Measurements from ENCODE around the gene H1-8.

The H1-8 gene

GRCh38 chr3:129559565-129560079, 16.6 kb downstream of the H1-8 start:
- H3K4me2 ChIP-seq (ENCODE audit: low read length), result peak overlapping the region; percentile 64
- H3K4me1 ChIP-seq (ENCODE audit: control insufficient read depth, insufficient read depth, low read length), result peaks cover 74% of the 10 kb centered on the region
- H3K9me3 ChIP-seq (replicated peaks; ENCODE audit: low read length), result no peaks in the 10 kb centered on the region
- peak overlapping the region; percentile 68 for H3K4me3 ChIP-seq (ENCODE audit: low read length)
- peak overlapping the region; percentile 70 for H3K9ac ChIP-seq (ENCODE audit: low read depth, low read length)
- H3K36me3 ChIP-seq (ENCODE audit: insufficient read depth, low read length), result peaks cover 55% of the 10 kb centered on the region
- H3K27me3 ChIP-seq (ENCODE audit: control insufficient read depth, insufficient read depth, low read length), result no peaks in the 10 kb centered on the region

GRCh38 chr3:129560269-129560787, 17.4 kb downstream of the H1-8 start:
- Histone ChIP-seq H3K4me3 (ENCODE audit: low read length) (peak overlapping the region; percentile 68), H3K9ac (ENCODE audit: low read depth, low read length) (peak overlapping the region; percentile 70), H3K27me3 (ENCODE audit: control insufficient read depth, insufficient read depth, low read length) (no peaks in the 10 kb centered on the region), H3K4me2 (ENCODE audit: low read length) (peak overlapping the region; percentile 64), H3K9me3 (replicated peaks; ENCODE audit: low read length) (no peaks in the 10 kb centered on the region), H3K36me3 (ENCODE audit: insufficient read depth, low read length) (peaks cover 61% of the 10 kb centered on the region), H3K4me1 (ENCODE audit: control insufficient read depth, insufficient read depth, low read length) (peaks cover 77% of the 10 kb centered on the region)

DNA sequence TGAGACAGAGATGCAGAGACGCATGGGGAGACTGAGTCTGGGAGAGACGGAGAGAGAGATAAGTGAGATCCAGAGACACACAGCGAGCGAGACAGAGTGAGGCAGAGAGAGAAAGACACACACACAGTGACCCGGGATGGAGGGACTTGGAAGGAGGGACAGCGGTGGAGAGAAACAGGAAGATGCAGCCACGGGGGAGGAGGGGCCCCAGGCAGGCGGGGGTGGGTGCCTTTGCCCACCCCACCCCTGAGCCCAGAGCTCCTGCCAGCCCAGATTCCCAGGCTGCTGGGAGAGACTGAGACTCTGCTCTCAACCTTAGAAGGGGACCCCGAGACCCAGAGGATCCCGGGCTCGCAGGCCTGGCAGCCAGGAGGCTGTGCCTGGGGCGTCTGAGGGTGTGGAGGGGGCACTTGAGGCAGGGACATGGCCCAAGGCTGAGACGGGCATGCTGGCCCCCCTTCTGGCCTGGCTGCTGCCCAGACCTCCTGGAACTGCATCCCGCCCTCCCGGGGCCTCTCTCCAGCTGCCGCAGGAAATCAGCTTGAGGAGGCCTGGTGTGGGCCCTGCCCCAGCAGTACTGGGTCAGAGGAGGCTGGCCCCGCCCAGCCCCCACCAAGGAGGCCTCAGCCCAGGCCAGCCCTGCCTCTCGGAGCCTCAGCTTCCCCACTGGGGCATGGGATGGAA, 18.1 kb downstream of the H1-8 start:
- Histone ChIP-seq H3K36me3 (ENCODE audit: insufficient read depth, low read length) (peaks cover 60% of the 10 kb centered on the region), H3K27me3 (ENCODE audit: control insufficient read depth, insufficient read depth, low read length) (no peaks in the 10 kb centered on the region), H3K4me3 (ENCODE audit: low read length) (peak overlapping the region; percentile 68), H3K4me1 (ENCODE audit: control insufficient read depth, insufficient read depth, low read length) (peaks cover 71% of the 10 kb centered on the region), H3K9ac (ENCODE audit: low read depth, low read length) (peak overlapping the region; percentile 70), H3K9me3 (replicated peaks; ENCODE audit: low read length) (no peaks in the 10 kb centered on the region), H3K4me2 (ENCODE audit: low read length) (peak overlapping the region; percentile 64)

- H3K4me2 ChIP-seq (ENCODE audit: low read length), result peak overlapping the region; percentile 64
- no peaks in the 10 kb centered on the region for H3K9me3 ChIP-seq (replicated peaks; ENCODE audit: low read length)
- peaks cover 64% of the 10 kb centered on the region for H3K4me1 ChIP-seq (ENCODE audit: control insufficient read depth, insufficient read depth, low read length)
- no peaks in the 10 kb centered on the region for H3K27me3 ChIP-seq (ENCODE audit: control insufficient read depth, insufficient read depth, low read length)
- H3K9ac ChIP-seq (ENCODE audit: low read depth, low read length), result peak overlapping the region; percentile 70
- H3K36me3 ChIP-seq (ENCODE audit: insufficient read depth, low read length), result peaks cover 60% of the 10 kb centered on the region
- no peak overlapping the region for H3K4me3 ChIP-seq (ENCODE audit: low read length)
Measured at GRCh38 chr3:129561619-129562248, 18.8 kb downstream of the H1-8 start.

- no peaks in the 10 kb centered on the region for H3K9me3 ChIP-seq (replicated peaks; ENCODE audit: low read length)
- no peaks in the 10 kb centered on the region for H3K27me3 ChIP-seq (ENCODE audit: control insufficient read depth, insufficient read depth, low read length)
- no peak overlapping the region for H3K4me2 ChIP-seq (ENCODE audit: low read length)
- no peak overlapping the region for H3K4me3 ChIP-seq (ENCODE audit: low read length)
- H3K36me3 ChIP-seq (ENCODE audit: insufficient read depth, low read length), result peaks cover 62% of the 10 kb centered on the region
- H3K4me1 ChIP-seq (ENCODE audit: control insufficient read depth, insufficient read depth, low read length), result peaks cover 54% of the 10 kb centered on the region
- no peak overlapping the region for H3K9ac ChIP-seq (ENCODE audit: low read depth, low read length)
Measured at GRCh38 chr3:129562803-129563202, 19.8 kb downstream of the H1-8 start.

DNA sequence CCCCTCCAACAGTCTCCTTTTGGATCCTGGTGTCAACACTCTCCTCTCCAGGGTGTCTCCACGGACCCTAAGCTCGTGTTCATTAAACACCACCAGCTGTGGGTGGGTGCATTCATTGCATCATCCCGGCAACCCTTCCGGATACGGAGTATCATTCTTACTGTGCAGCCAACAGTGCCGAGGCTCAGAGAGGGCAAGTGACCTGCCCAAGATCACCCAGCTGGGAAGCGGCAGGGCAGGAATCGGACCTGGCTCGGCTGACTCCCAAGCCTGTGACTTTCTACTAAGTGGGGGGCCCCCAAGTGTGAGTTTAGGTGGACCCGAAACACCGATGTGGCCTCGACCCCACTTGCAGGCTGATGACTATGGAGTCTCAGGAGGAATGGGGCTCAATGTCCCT, 20.4 kb downstream of the H1-8 start:
- Histone ChIP-seq H3K4me2 (ENCODE audit: low read length) (no peak overlapping the region), H3K4me3 (ENCODE audit: low read length) (no peak overlapping the region), H3K9me3 (replicated peaks; ENCODE audit: low read length) (no peaks in the 10 kb centered on the region), H3K36me3 (ENCODE audit: insufficient read depth, low read length) (peaks cover 57% of the 10 kb centered on the region), H3K4me1 (ENCODE audit: control insufficient read depth, insufficient read depth, low read length) (peaks cover 48% of the 10 kb centered on the region), H3K27me3 (ENCODE audit: control insufficient read depth, insufficient read depth, low read length) (no peaks in the 10 kb centered on the region), H3K9ac (ENCODE audit: low read depth, low read length) (no peak overlapping the region)

- no peak overlapping the region for H3K4me3 ChIP-seq (ENCODE audit: low read length)
- H3K36me3 ChIP-seq (ENCODE audit: insufficient read depth, low read length), result peaks cover 55% of the 10 kb centered on the region
- H3K4me1 ChIP-seq (ENCODE audit: control insufficient read depth, insufficient read depth, low read length), result peaks cover 42% of the 10 kb centered on the region
- H3K27me3 ChIP-seq (ENCODE audit: control insufficient read depth, insufficient read depth, low read length), result no peaks in the 10 kb centered on the region
- H3K9me3 ChIP-seq (replicated peaks; ENCODE audit: low read length), result no peaks in the 10 kb centered on the region
- no peak overlapping the region for H3K4me2 ChIP-seq (ENCODE audit: low read length)
- no peak overlapping the region for H3K9ac ChIP-seq (ENCODE audit: low read depth, low read length)
Measured at GRCh38 chr3:129563850-129564535, 21.0 kb downstream of the H1-8 start.

DNA sequence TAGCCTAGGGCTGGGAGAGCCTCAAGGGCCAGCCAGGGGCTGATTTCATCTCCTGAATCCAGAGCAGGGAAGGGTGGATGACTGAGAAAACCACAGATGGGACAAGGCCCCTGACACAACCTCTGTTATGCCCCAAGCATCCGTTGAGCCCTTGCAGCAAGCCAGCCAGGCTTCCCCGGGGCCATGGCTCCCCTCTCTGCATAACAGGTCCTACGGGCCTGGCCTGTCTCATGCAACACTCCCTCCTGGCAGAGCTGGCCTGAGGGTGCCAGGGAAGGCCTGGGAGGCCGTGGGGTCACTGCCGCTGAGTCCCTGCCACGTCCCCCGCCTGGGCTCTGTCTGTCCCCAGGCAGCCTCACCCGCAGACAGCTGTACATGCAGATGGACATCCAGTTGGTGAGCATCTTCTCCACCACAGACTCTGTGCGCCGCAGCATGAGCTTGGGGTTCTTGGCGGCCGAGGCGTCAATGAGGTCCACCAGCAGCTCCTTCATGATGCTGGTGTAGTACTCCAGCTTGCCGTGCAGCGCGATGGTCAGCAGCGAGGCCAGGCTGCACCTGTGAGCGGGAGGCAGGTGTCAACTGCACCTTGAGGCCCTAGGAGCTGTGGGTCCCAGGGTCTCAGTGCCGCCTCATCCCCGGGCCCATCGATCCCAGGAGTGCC, 22.1 kb downstream of the H1-8 start:
- Histone ChIP-seq H3K36me3 (ENCODE audit: insufficient read depth, low read length) (peaks cover 53% of the 10 kb centered on the region), H3K4me3 (ENCODE audit: low read length) (no peak overlapping the region), H3K9ac (ENCODE audit: low read depth, low read length) (no peak overlapping the region)

DNA sequence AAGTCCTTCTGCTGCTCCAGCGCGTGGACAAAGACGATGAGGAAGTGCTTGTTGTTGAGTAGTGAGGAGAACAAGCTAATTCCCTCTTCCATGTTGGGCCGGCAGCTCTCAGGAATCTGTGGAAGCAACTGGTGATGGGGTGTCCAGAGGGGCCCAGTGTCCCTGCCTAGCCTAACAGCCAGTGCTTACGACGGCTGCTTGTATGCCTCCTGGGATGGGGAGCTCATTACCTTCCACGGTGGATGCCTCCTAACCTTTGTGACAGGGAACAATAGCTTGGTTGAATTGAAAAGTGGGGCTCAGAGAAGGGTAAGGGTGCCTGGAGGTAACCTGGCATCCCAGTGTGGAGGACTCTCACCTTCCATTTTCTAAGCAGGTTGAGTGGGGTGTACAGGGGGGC, 22.9 kb downstream of the H1-8 start:
- H3K4me3 ChIP-seq (ENCODE audit: low read length), result no peak overlapping the region

More for the DNA sequence above, 22.1 kb downstream of the H1-8 start:
- Histone ChIP-seq H3K27me3 (ENCODE audit: control insufficient read depth, insufficient read depth, low read length) (no peaks in the 10 kb centered on the region), H3K9me3 (replicated peaks; ENCODE audit: low read length) (no peaks in the 10 kb centered on the region), H3K4me2 (ENCODE audit: low read length) (no peak overlapping the region), H3K4me1 (ENCODE audit: control insufficient read depth, insufficient read depth, low read length) (peaks cover 31% of the 10 kb centered on the region)

GRCh38 chr3:129567176-129567705, 24.3 kb downstream of the H1-8 start:
- no peaks in the 10 kb centered on the region for H3K27me3 ChIP-seq (ENCODE audit: control insufficient read depth, insufficient read depth, low read length)
- H3K4me3 ChIP-seq (ENCODE audit: low read length), result no peak overlapping the region
- H3K4me1 ChIP-seq (ENCODE audit: control insufficient read depth, insufficient read depth, low read length), result peaks cover 14% of the 10 kb centered on the region
- H3K9ac ChIP-seq (ENCODE audit: low read depth, low read length), result no peak overlapping the region
- no peak overlapping the region for H3K4me2 ChIP-seq (ENCODE audit: low read length)
- no peaks in the 10 kb centered on the region for H3K9me3 ChIP-seq (replicated peaks; ENCODE audit: low read length)
- H3K36me3 ChIP-seq (ENCODE audit: insufficient read depth, low read length), result peaks cover 68% of the 10 kb centered on the region

More for the DNA sequence above, 22.9 kb downstream of the H1-8 start:
- Histone ChIP-seq H3K4me2 (ENCODE audit: low read length) (no peak overlapping the region), H3K36me3 (ENCODE audit: insufficient read depth, low read length) (peaks cover 59% of the 10 kb centered on the region), H3K9ac (ENCODE audit: low read depth, low read length) (no peak overlapping the region), H3K27me3 (ENCODE audit: control insufficient read depth, insufficient read depth, low read length) (no peaks in the 10 kb centered on the region), H3K9me3 (replicated peaks; ENCODE audit: low read length) (no peaks in the 10 kb centered on the region), H3K4me1 (ENCODE audit: control insufficient read depth, insufficient read depth, low read length) (peaks cover 23% of the 10 kb centered on the region)

GRCh38 chr3:129567939-129568338, 25.0 kb downstream of the H1-8 start:
- no peaks in the 10 kb centered on the region for H3K27me3 ChIP-seq (ENCODE audit: control insufficient read depth, insufficient read depth, low read length)
- H3K4me1 ChIP-seq (ENCODE audit: control insufficient read depth, insufficient read depth, low read length), result peaks cover 14% of the 10 kb centered on the region
- H3K36me3 ChIP-seq (ENCODE audit: insufficient read depth, low read length), result peaks cover 68% of the 10 kb centered on the region
- no peak overlapping the region for H3K4me2 ChIP-seq (ENCODE audit: low read length)
- H3K4me3 ChIP-seq (ENCODE audit: low read length), result no peak overlapping the region
- H3K9ac ChIP-seq (ENCODE audit: low read depth, low read length), result no peak overlapping the region
- H3K9me3 ChIP-seq (replicated peaks; ENCODE audit: low read length), result no peaks in the 10 kb centered on the region

Data from skeletal muscle satellite cell (primary cell).